Nephron progenitor cell (in vitro differentiated cells): ENCODE data around the gene ADGRD2.

Experiments used
- DNase-seq: peaks from one replicate; pipeline ENCODE4 v3.0.0; 2021
- H3K27ac Mint-ChIP-seq: 2 replicates; pipeline ENCODE4 v1.8.0; 2021; ENCODE audit warnings: mild to moderate bottlenecking, moderate library complexity, mixed read lengths
- H3K27me3 Mint-ChIP-seq: 2 replicates; pipeline ENCODE4 v1.8.0; 2021; ENCODE audit warnings: mild to moderate bottlenecking, low read depth, mixed read lengths; ENCODE audit not compliant: poor library complexity
- H3K36me3 Mint-ChIP-seq: 2 replicates; pipeline ENCODE4 v1.8.0; 2021; ENCODE audit warnings: low read depth, mixed read lengths
- H3K4me1 Mint-ChIP-seq: 2 replicates; pipeline ENCODE4 v1.8.0; 2021; ENCODE audit warnings: mixed read lengths
- H3K4me3 Mint-ChIP-seq: 2 replicates; pipeline ENCODE4 v1.8.0; 2021; ENCODE audit warnings: mild to moderate bottlenecking, moderate library complexity, mixed read lengths
- H3K9me3 Mint-ChIP-seq: 2 replicates; pipeline ENCODE4 v1.8.0; 2021; ENCODE audit warnings: mild to moderate bottlenecking, moderate library complexity, mixed read lengths
- TF ChIP-seq, protein P1 (sequence below): fragments of 200-600 bp; sonication (generic); IDR thresholded peaks from 2 replicates; pipeline ENCODE4 v1.5.0; 2021; ENCODE audit warnings: antibody characterized with exemption

Gene ADGRD2

DNA sequence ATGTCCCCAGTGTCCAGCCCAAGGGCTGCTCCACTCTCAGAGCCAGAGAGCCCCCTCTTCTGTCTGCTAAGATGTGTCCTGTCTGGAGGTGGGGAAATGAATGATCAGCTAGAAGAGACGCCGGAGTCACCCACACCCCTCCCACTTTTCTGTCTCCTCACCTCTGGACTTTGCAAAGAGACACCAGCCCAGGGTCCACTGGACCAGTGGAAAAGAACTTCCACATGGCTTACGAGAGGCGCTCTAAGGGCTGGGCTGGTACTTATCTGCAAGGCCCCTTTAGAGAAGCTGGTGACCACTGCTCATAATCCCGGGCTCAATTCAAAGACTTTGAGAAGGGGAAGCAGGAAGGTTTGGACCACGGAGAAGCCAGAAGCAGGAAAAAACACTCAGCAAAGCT lies 47.8 kb downstream of the ADGRD2 start:
- H3K36me3 Mint-ChIP-seq: no peaks in the 10 kb centered on the region

DNA sequence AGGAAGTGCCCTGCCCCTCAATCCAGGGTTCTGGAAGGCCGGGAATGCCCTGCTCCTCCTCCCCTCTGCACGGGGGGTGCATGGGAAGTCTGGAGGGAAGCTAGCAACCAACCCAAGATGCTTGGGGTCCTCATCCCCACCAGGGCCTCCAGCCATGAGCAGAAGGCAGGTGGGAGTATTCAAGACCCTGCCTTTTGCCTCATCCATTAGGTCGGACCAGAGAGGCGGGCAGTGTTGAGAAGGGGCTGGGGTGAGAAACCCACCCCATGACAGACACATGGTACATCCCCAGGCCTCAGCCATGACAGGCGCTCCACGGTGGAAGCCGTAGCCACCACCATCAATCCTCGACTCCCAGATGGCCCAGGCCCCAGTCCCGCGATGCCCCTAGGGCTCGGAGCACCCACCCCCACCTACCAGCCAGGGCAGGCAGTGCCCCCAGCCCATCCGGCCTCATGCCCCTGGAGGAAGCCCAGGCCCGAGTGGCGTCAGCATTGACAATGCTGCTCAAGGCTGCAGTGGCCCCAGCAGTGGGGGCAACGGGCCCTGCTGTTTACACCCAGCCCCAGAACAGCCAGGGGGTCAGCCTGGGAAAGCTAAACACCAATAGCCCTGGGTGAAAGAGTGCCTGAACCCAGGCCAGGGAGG lies 48.4 kb downstream of the ADGRD2 start:
- no peaks in the 10 kb centered on the region for H3K9me3 Mint-ChIP-seq
- TF ChIP-seq, protein P1, sequence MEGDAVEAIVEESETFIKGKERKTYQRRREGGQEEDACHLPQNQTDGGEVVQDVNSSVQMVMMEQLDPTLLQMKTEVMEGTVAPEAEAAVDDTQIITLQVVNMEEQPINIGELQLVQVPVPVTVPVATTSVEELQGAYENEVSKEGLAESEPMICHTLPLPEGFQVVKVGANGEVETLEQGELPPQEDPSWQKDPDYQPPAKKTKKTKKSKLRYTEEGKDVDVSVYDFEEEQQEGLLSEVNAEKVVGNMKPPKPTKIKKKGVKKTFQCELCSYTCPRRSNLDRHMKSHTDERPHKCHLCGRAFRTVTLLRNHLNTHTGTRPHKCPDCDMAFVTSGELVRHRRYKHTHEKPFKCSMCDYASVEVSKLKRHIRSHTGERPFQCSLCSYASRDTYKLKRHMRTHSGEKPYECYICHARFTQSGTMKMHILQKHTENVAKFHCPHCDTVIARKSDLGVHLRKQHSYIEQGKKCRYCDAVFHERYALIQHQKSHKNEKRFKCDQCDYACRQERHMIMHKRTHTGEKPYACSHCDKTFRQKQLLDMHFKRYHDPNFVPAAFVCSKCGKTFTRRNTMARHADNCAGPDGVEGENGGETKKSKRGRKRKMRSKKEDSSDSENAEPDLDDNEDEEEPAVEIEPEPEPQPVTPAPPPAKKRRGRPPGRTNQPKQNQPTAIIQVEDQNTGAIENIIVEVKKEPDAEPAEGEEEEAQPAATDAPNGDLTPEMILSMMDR: no peak
- DNase-seq: no peak
- H3K36me3 Mint-ChIP-seq: no peaks in the 10 kb centered on the region
- H3K4me3 Mint-ChIP-seq: no peak overlapping the region
- H3K27me3 Mint-ChIP-seq: peaks cover 95% of the 10 kb centered on the region
- H3K27ac Mint-ChIP-seq: no peak overlapping the region
- H3K4me1 Mint-ChIP-seq: peaks cover 45% of the 10 kb centered on the region

More for the DNA sequence above, 47.8 kb downstream of the ADGRD2 start:
- Mint-ChIP-seq H3K4me1 (peaks cover 45% of the 10 kb centered on the region), H3K27me3 (peaks cover 95% of the 10 kb centered on the region), H3K4me3 (no peak overlapping the region), H3K9me3 (no peaks in the 10 kb centered on the region), H3K27ac (no peak overlapping the region)
- DNase-seq: no peak
- TF ChIP-seq, protein P1: no peak

DNA sequence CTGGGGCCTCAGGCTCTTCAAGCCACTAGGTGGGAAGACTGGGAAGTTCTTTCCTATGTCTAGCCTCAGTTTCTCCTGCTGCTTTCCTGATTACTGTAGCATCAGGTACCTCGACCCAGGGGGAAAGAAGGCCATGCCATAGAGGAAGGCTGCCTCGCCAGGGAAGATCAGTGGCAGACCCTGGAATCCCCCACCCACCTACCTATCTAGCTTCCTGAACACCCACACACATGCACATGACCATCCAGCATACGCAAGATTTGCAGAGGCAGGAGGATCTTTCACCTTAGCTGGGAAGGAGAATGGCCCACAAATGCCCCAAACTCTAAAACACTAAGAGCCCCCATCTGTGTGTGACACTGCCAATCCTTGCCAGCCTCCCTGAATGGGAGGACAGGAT lies 49.0 kb downstream of the ADGRD2 start:
- TF ChIP-seq, protein P1: no peak
- Mint-ChIP-seq H3K9me3 (no peaks in the 10 kb centered on the region), H3K4me3 (no peak overlapping the region), H3K27me3 (peaks cover 95% of the 10 kb centered on the region), H3K4me1 (peaks cover 46% of the 10 kb centered on the region), H3K27ac (no peak overlapping the region), H3K36me3 (no peaks in the 10 kb centered on the region)
- no peak for DNase-seq

DNA sequence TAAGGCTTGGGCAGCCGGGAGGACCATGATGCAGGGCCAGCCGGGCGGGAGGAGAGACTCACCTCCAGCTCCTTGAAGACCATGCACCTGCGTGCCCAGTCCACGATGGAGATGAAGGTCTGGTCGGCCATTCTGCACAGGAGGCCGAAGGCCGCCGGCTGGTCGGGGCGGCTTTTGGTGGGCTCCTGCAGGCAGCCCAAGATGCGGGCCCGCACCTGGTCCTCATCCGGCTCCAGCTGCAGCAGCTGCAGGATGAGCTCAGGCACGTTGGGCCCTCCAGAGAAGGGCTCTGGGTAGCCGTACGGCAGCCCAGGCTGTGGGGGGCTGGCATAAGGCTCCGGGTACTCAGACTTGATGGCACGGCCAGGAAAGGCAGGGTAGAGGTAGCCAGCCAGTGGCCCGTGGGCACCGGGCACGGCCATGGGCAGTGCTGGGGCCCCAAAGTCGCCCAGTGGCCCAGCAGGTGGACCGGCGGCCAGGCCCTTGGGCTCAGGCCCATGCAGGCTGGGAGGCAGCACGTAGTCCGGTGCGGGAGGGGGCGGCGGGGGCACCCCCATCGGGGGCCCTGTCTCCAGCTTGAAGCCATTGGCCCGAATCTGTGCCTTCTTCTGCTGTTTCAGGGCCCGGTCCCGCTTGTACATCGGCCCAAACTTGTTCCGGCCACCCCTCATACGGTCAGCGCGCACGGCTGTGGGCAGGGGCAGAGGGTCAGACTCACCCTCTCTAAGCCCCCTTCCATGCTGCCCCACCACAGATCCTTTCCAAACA lies 50.0 kb downstream of the ADGRD2 start:
- Mint-ChIP-seq H3K9me3 (no peaks in the 10 kb centered on the region), H3K4me3 (no peak overlapping the region), H3K4me1 (peaks cover 39% of the 10 kb centered on the region), H3K36me3 (no peaks in the 10 kb centered on the region), H3K27me3 (peaks cover 88% of the 10 kb centered on the region), H3K27ac (no peak overlapping the region)
- TF ChIP-seq, protein P1: no peak
- DNase-seq: no peak

DNA sequence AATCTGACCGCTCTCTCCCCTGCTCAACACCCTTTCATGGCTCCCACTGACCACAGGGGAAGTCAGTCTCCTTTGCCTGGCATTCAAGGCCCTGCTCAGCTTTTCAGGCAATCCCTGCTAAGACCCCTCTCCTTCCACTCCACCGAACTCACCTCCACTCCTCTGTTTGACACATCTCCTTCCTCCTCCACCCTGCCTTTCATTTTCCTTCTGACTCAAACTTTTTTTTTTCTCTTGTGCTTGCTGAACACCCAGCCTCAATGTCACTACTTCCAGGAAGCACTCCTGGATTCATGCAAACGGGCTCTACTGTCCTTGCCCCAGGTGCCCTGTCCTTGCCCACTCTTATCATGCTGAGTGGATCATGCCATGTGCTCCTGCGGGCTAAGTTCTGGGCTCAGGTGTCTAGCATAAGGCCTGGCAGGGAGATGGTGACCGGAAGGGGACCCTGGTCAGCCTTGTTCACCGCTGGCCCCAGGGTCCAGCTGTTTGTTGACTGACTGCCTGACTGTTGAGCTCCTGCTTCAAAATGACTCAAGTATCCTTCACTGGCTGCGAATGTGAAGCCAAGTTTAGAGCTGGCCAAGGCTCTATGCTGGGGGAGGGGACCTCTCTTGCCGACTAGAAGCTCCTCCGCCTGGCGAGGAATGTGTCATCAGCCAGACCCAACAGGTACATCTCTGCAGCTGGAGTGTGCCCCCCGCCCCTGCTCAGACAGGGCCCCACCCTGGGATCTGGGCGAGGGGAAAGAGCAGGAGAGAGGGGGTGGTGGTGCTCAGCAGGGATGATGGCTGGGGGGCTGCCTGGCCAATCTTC lies 50.8 kb downstream of the ADGRD2 start:
- no peaks in the 10 kb centered on the region for H3K36me3 Mint-ChIP-seq
- H3K4me3 Mint-ChIP-seq: no peak overlapping the region
- H3K27me3 Mint-ChIP-seq: peaks cover 88% of the 10 kb centered on the region
- no peak for DNase-seq
- TF ChIP-seq, protein P1: no peak
- no peaks in the 10 kb centered on the region for H3K9me3 Mint-ChIP-seq
- H3K4me1 Mint-ChIP-seq: peaks cover 31% of the 10 kb centered on the region
- H3K27ac Mint-ChIP-seq: no peak overlapping the region
